ENCODE results near the gene XAB2. TPM values are rescaled to one million over a fixed set of nuclear protein-coding genes. Genes with fewer than 3 reads are reported as not detected.

Gene XAB2
- total and polyA plus RNA-seq, 2 donors, result 18.1 to 47.7 TPM

GRCh38 chr19:7633698-7634097 lies 4.4 kb upstream of the XAB2 start, which contains the start of gene PCP2:
PCP2 (minus strand) TSS chr19:7633719; CDS start chr19:7633457, 262 bp downstream.
- DNase-seq (ENCODE audit: extremely low spot score), result no peak
- 48% methylated on average over 2 of the region's 2 CpGs for WGBS
- Histone ChIP-seq H3K27ac (ENCODE audit: low read depth) (no peak within 1 kb of the TSS), H3K4me1 (ENCODE audit: insufficient read depth) (no peaks in the 10 kb centered on the region), H3K4me3 (ENCODE audit: low read depth, low read length) (no peak within 1 kb of the TSS), H3K36me3 (ENCODE audit: insufficient read depth) (no peaks in the 10 kb centered on the region)

GRCh38 chr19:7632340-7633203 lies 3.2 kb upstream of the XAB2 start:
- no peak overlapping the region for H3K4me3 ChIP-seq (ENCODE audit: low read depth, low read length)
- WGBS, result 92% methylated on average over 40 of the region's 40 CpGs
- DNase-seq (ENCODE audit: extremely low spot score), result no peak
- no peaks in the 10 kb centered on the region for H3K4me1 ChIP-seq (ENCODE audit: insufficient read depth)
- H3K36me3 ChIP-seq (ENCODE audit: insufficient read depth), result no peaks in the 10 kb centered on the region
- H3K27ac ChIP-seq (ENCODE audit: low read depth), result no peak overlapping the region

- H3K36me3 ChIP-seq (ENCODE audit: insufficient read depth), result no peaks in the 10 kb centered on the region
- 92% methylated on average over 12 of the region's 12 CpGs for WGBS
- no peak overlapping the region for H3K27ac ChIP-seq (ENCODE audit: low read depth)
- no peak overlapping the region for H3K4me3 ChIP-seq (ENCODE audit: low read depth, low read length)
- no peak for DNase-seq (ENCODE audit: extremely low spot score)
- H3K4me1 ChIP-seq (ENCODE audit: insufficient read depth), result no peaks in the 10 kb centered on the region
Observed at GRCh38 chr19:7631577-7631976, 2.2 kb upstream of the XAB2 start.

GRCh38 chr19:7628589-7629311 lies 595 bp downstream of the XAB2 start:
- Histone ChIP-seq H3K27ac (ENCODE audit: low read depth) (peak overlapping the region; percentile 73), H3K4me3 (ENCODE audit: low read depth, low read length) (peak overlapping the region; percentile 87), H3K36me3 (ENCODE audit: insufficient read depth) (no peaks in the 10 kb centered on the region), H3K4me1 (ENCODE audit: insufficient read depth) (no peaks in the 10 kb centered on the region)
- 4% methylated on average over 15 of the region's 15 CpGs for WGBS
- no peak for DNase-seq (ENCODE audit: extremely low spot score)

GRCh38 chr19:7627166-7627565 lies 2.2 kb downstream of the XAB2 start:
- 97% methylated on average over 24 of the region's 24 CpGs for WGBS
- H3K36me3 ChIP-seq (ENCODE audit: insufficient read depth), result peaks cover 2% of the 10 kb centered on the region
- no peaks in the 10 kb centered on the region for H3K4me1 ChIP-seq (ENCODE audit: insufficient read depth)
- H3K4me3 ChIP-seq (ENCODE audit: low read depth, low read length), result no peak overlapping the region
- no peak overlapping the region for H3K27ac ChIP-seq (ENCODE audit: low read depth)
- DNase-seq (ENCODE audit: extremely low spot score), result no peak

- peaks cover 4% of the 10 kb centered on the region for H3K36me3 ChIP-seq (ENCODE audit: insufficient read depth)
- 97% methylated on average over 34 of the region's 34 CpGs for WGBS
- DNase-seq (ENCODE audit: extremely low spot score), result no peak
Observed at GRCh38 chr19:7625763-7626372, 3.5 kb downstream of the XAB2 start.

GRCh38 chr19:7624810-7625209 lies 4.5 kb downstream of the XAB2 start:
- Histone ChIP-seq H3K36me3 (ENCODE audit: insufficient read depth) (peaks cover 4% of the 10 kb centered on the region), H3K27ac (ENCODE audit: low read depth) (no peak overlapping the region), H3K4me3 (ENCODE audit: low read depth, low read length) (no peak overlapping the region), H3K4me1 (ENCODE audit: insufficient read depth) (no peaks in the 10 kb centered on the region)
- WGBS, result 93% methylated on average over 17 of the region's 17 CpGs
- no peak for DNase-seq (ENCODE audit: extremely low spot score)

More at GRCh38 chr19:7625763-7626372, 3.5 kb downstream of the XAB2 start:
- no peak overlapping the region for H3K4me3 ChIP-seq (ENCODE audit: low read depth, low read length)
- H3K27ac ChIP-seq (ENCODE audit: low read depth), result no peak overlapping the region
- H3K4me1 ChIP-seq (ENCODE audit: insufficient read depth), result no peaks in the 10 kb centered on the region

- H3K4me3 ChIP-seq (ENCODE audit: low read depth, low read length), result no peak overlapping the region
- WGBS, result 93% methylated on average over 39 of the region's 39 CpGs
- H3K4me1 ChIP-seq (ENCODE audit: insufficient read depth), result no peaks in the 10 kb centered on the region
- H3K27ac ChIP-seq (ENCODE audit: low read depth), result no peak overlapping the region
- DNase-seq (ENCODE audit: extremely low spot score), result no peak
- peaks cover 4% of the 10 kb centered on the region for H3K36me3 ChIP-seq (ENCODE audit: insufficient read depth)
Observed at GRCh38 chr19:7623725-7624603, 5.4 kb downstream of the XAB2 start.

- H3K4me1 ChIP-seq (ENCODE audit: insufficient read depth), result no peaks in the 10 kb centered on the region
- H3K27ac ChIP-seq (ENCODE audit: low read depth), result no peak overlapping the region
- H3K4me3 ChIP-seq (ENCODE audit: low read depth, low read length), result no peak overlapping the region
- 86% methylated on average over 16 of the region's 16 CpGs for WGBS
- no peak for DNase-seq (ENCODE audit: extremely low spot score)
- H3K36me3 ChIP-seq (ENCODE audit: insufficient read depth), result peaks cover 4% of the 10 kb centered on the region
Observed at GRCh38 chr19:7622933-7623685, 6.2 kb downstream of the XAB2 start.

- WGBS, result 94% methylated on average over 57 of the region's 57 CpGs
- Histone ChIP-seq H3K27ac (ENCODE audit: low read depth) (no peak overlapping the region), H3K4me3 (ENCODE audit: low read depth, low read length) (no peak overlapping the region), H3K36me3 (ENCODE audit: insufficient read depth) (peaks cover 4% of the 10 kb centered on the region), H3K4me1 (ENCODE audit: insufficient read depth) (no peaks in the 10 kb centered on the region)
- no peak for DNase-seq (ENCODE audit: extremely low spot score)
Observed at GRCh38 chr19:7620442-7621412, 8.6 kb downstream of the XAB2 start.

- H3K4me1 ChIP-seq (ENCODE audit: insufficient read depth), result no peaks in the 10 kb centered on the region
- peak overlapping the region; percentile 69 for H3K27ac ChIP-seq (ENCODE audit: low read depth)
- no peak overlapping the region for H3K4me3 ChIP-seq (ENCODE audit: low read depth, low read length)
- DNase-seq (ENCODE audit: extremely low spot score), result no peak
- peaks cover 4% of the 10 kb centered on the region for H3K36me3 ChIP-seq (ENCODE audit: insufficient read depth)
- WGBS, result 88% methylated on average over 48 of the region's 48 CpGs
Observed at GRCh38 chr19:7619671-7620441, 9.5 kb downstream of the XAB2 start.

Measured in urinary bladder (tissue), 4 donors.